Breast epithelium (tissue), 3 donors: ENCODE measurements around the gene WNK3.

Experiments used
- CTCF ChIP-seq, 3 donors: fragments of 450-650 bp; IDR thresholded peaks; one replicate each; pipeline ENCODE4 v1.5.1; 2016 to 2017; ENCODE audit warnings: antibody characterized with exemption in 3 of 3, mild to moderate bottlenecking in 3 of 3, moderate library complexity in 3 of 3
- POLR2A ChIP-seq: fragments of 450-650 bp; IDR thresholded peaks from one replicate; pipeline ENCODE4 v1.6.1; 2016; ENCODE audit warnings: antibody characterized with exemption, mild to moderate bottlenecking, moderate library complexity
- POLR2AphosphoS5 ChIP-seq, 3 donors: sonication (generic); formaldehyde crosslinking; IDR thresholded peaks; one replicate each; pipeline ENCODE4 v1.6.1; 2017; ENCODE audit warnings: antibody characterized with exemption in 3 of 3

GRCh38 chrX:54386314-54386713 is 28.5 kb upstream of the WNK3 start:
- TF ChIP-seq CTCF (IDR thresholded peaks at IDR 0.05) (no peak), POLR2A (no peak), POLR2AphosphoS5 (IDR thresholded peaks at IDR 0.05) (no peak)
